ENCODE measurements around the gene OR4C12.
"Not testable (repeated sequence)": the region's sequence is repeated elsewhere in the genome, so short reads cannot be mapped to it uniquely, and the experiment has no call there.

OR4C12 gene

DNA sequence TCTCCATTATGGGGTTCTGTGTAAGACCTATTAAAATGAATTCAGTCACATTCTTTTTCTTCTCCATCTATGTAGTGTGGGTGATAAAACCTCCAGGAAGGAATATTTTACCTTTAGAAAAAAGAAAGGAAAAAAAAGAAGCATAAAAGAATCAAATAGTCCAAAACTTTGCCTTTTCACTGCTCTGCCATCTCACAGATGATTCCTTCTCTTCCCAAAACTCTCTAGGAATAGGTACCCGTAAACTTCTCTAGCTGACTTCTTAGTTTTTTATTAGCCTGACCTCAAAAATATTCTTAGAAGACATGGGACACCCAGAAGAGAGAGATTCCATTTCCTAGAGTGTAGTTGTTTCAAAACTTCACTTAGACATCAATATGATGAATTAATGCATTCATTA lies at the start of gene OR4C12:
Gene OR4C12 (minus strand): TSS at position 101 of the 400 bp plus-strand sequence. CDS start 34 bp downstream, at position 67.
- not testable (repeated sequence) for DNase-seq

DNA sequence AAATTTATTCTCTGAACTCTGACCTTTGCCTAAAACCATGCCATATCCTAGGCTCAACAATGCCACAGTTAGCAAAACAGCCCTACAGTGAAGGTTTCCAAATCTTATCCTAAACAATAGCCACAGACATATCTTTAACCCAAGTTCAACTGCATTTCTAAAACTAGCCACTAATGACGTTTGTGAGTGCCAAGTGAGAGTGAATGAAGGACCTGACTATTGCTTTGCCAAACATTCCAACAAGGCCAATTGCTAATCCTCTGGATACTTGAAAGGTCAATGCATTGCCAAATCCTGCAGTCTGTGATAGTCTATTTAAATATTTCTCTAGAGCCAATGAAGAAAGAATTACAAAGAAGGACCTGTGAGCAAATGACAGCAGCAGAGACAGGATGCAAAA lies 47.9 kb upstream of the OR4C12 start:
- no peak for DNase-seq

DNA sequence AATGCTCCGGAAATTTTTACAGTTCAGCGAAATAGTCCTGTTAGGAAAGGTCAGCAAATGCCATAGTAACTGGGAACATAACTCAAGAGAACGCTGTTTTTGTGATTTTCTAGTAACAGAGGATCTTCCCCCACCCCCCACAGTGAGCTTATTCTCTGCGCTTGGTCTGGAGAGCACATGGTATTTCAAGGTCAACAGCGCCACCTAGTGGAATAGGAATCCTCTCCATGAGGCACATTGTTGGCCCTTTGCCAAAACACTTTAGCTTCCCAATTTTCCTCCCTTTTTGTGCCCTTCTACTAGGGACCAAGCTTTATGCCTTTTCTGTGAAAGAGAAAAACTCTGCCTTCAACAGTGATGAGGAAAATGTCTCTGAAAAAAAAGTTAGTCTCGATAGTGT lies 13.2 kb upstream of the OR4C12 start:
- DNase-seq, result peak; percentile 14 to 37

DNA sequence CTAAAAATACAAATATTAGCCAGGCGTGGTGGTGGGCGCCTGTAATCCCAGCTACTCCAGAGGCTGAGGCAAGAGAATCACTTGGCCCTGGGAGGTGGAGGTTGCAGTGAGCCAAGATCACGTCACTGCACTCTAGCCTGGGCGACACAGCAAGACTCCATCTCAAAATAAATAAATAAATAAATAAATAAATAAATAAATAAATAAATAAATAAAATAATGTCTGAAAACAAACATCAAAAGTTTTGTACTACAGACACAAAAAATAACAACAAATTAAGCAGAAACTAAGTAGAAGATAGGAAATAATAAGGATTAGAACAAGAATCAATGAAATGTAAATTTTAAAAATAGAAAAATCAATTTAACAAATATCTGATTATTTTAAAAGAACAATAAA lies 8.9 kb downstream of the OR4C12 start:
- DNase-seq, result not testable (repeated sequence)

DNA sequence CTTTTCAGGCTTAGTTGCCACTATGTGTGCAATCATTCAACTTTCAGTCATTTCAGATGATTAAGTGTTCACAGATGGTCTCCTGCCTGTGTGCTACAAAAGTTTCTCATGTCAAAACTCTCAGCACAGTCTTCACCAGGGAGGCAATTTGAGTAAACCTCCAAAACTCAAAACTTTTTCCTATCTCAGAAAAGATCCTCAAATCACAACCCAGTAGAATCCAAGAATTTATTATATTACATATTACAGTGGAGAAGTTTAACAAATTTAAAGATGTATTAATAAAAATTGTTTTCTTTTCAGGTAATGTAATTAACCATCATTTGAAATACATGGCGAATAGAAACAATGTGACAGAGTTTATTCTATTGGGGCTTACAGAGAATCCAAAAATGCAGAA lies 30.2 kb downstream of the OR4C12 start, which contains the start of gene OR4C13:
Gene OR4C13 (plus strand): TSS at position 301 of the 400 bp plus-strand sequence. CDS start 32 bp downstream, at position 333.
- no peak for DNase-seq

DNA sequence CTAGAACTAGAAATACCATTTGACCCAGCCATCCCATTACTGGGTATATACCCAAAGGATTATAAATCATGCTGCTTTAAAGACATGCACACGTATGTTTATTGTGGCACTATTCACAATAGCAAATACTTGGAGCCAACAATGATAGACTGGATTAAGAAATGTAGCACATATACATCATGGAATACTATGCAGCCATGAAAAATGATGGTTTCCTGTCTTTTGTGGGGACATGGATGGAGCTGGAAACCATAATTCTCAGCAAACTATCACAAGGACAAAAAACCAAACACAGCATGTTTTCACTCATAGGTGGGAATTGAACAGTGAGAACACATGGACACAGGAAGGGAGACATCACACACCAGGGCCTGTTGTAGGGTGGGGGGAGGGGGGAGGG lies 33.6 kb downstream of the OR4C12 start:
- not testable (repeated sequence) for DNase-seq

All from hippocampal formation (tissue), 2 donors.